CD8-positive, alpha-beta memory T cell (primary cell): Measurements from ENCODE around the gene MXD4. TPM values are rescaled to one million over a fixed set of nuclear protein-coding genes. Genes with fewer than 3 reads are reported as not detected.

Experiments used
- CTCF ChIA-PET: fragments of 350-600 bp; sonication (Branson Sonifier 250); formaldehyde crosslinking; loops from one replicate; lab custom pipeline; 2021; ENCODE audit warnings: antibody characterized with exemption; lab: Charles Lee
- POLR2A ChIA-PET: fragments of 350-600 bp; sonication (Branson Sonifier 250); formaldehyde crosslinking; loops from one replicate; lab custom pipeline; 2021; ENCODE audit warnings: antibody characterized with exemption; lab: Charles Lee
- DNase-seq, 5 donors: peaks; one replicate each; pipeline versions ENCODE4 v3.0.0 to v3.0.0-alpha.2; 2020 to 2022; ENCODE audit warnings: mixed read lengths in 1 of 5
- H3K27ac ChIP-seq: one replicate; pipeline ENCODE4 v1.7.0; 2013; ENCODE audit warnings: low read depth, mild to moderate bottlenecking, low read length, moderate library complexity
- H3K27me3 ChIP-seq: 2 replicates; pipeline ENCODE4 v1.7.0; 2013; ENCODE audit warnings: low read length, mild to moderate bottlenecking; ENCODE audit not compliant: insufficient read depth, poor library complexity, severe bottlenecking
- H3K36me3 ChIP-seq: 2 replicates; pipeline ENCODE4 v1.7.0; 2013; ENCODE audit warnings: mild to moderate bottlenecking, low read length, moderate library complexity; ENCODE audit not compliant: insufficient read depth
- H3K4me1 ChIP-seq: 2 replicates; pipeline ENCODE4 v1.7.0; 2013; ENCODE audit warnings: mild to moderate bottlenecking, low read length, moderate library complexity; ENCODE audit not compliant: insufficient read depth
- H3K4me3 ChIP-seq: 2 replicates; pipeline ENCODE4 v1.7.0; 2013; ENCODE audit warnings: mild to moderate bottlenecking, low read length
- H3K9me3 ChIP-seq: 2 replicates; pipeline ENCODE4 v1.7.0; 2013; ENCODE audit warnings: mild to moderate bottlenecking, low read length
- H3K27ac Mint-ChIP-seq, 8 donors: one replicate each; pipeline ENCODE4 v1.8.0; 2020 to 2021; ENCODE audit warnings: mixed read lengths in 8 of 8, mild to moderate bottlenecking in 6 of 8, inconsistent platforms in 3 of 8, moderate library complexity in 3 of 8
- H3K27me3 Mint-ChIP-seq, 2 donors: one replicate each; pipeline ENCODE4 v1.8.0; 2020 to 2021; ENCODE audit warnings: mixed read lengths in 2 of 2, mild to moderate bottlenecking in 1 of 2, moderate library complexity in 1 of 2
- H3K36me3 Mint-ChIP-seq, 3 donors: one replicate each; pipeline ENCODE4 v1.8.0; 2020 to 2021; ENCODE audit warnings: mixed read lengths in 3 of 3, inconsistent platforms in 1 of 3, mild to moderate bottlenecking in 1 of 3
- H3K4me1 Mint-ChIP-seq, 3 donors: one replicate each; pipeline ENCODE4 v1.8.0; 2020 to 2021; ENCODE audit warnings: mixed read lengths in 3 of 3, inconsistent platforms in 1 of 3, mild to moderate bottlenecking in 1 of 3
- H3K4me3 Mint-ChIP-seq, 7 donors: one replicate each; pipeline ENCODE4 v1.8.0; 2020 to 2021; ENCODE audit warnings: mixed read lengths in 7 of 7, mild to moderate bottlenecking in 6 of 7, moderate library complexity in 4 of 7, inconsistent platforms in 2 of 7
- H3K9me3 Mint-ChIP-seq, 5 donors: one replicate each; pipeline ENCODE4 v1.8.0; 2020 to 2022; ENCODE audit warnings: mixed read lengths in 5 of 5, mild to moderate bottlenecking in 3 of 5, moderate library complexity in 2 of 5, inconsistent platforms in 1 of 5
- polyA plus RNA-seq: library from polyadenylated mRNA; unstranded; fragments of 300-500 nt; fragmentation: Illumina TruSeq; gene quantifications from one replicate; pipeline ENCODE4 v1.2.3, GENCODE V29; 2021
- total RNA-seq, 2 experiments: library from RNA; stranded (reverse); gene quantifications; one replicate each; pipeline ENCODE4 v1.2.3, GENCODE V29; 2021

The MXD4 gene
- total and polyA plus RNA-seq, 3 experiments from 2014 or later: 10.2 to 47.2 (median 12.2) TPM

DNA sequence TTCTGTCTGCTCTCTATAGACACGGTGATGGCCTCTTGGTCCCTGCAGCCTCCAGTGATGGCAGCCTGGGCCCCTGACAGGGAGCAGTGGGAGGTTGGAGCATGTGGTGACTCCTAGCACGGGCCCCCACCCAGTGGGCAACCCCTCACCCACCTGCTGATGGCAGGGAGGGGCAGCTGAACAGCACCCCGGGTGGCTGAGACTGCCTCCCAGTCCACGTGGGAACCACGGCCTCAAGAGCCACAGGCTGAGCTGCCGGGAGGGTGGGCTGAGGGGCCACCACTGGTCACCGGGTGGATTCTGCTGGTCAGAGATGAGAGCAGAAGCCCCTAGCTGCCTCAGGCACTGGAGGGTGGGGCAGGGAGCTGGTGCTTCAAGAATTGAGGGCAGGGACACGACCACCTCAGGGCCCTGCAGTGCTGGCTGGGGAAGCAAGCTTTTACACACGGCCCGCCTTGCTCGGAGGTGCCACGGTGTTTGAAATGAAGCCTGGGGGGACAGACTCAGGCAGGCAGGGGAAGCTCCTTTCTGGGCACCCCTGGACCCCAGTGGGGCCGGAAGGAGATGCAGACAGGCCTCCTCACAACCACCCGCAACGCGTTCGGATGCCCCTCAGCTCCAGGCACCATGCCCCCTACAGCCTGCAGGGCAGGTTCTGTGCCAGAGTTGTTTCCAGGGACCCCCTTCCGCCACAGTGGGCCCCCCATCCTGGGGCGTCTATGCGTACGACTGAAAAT lies 13.7 kb downstream of the MXD4 start:
- H3K36me3 ChIP-seq: no peaks in the 10 kb centered on the region
- POLR2A ChIA-PET: no interaction called here

DNA sequence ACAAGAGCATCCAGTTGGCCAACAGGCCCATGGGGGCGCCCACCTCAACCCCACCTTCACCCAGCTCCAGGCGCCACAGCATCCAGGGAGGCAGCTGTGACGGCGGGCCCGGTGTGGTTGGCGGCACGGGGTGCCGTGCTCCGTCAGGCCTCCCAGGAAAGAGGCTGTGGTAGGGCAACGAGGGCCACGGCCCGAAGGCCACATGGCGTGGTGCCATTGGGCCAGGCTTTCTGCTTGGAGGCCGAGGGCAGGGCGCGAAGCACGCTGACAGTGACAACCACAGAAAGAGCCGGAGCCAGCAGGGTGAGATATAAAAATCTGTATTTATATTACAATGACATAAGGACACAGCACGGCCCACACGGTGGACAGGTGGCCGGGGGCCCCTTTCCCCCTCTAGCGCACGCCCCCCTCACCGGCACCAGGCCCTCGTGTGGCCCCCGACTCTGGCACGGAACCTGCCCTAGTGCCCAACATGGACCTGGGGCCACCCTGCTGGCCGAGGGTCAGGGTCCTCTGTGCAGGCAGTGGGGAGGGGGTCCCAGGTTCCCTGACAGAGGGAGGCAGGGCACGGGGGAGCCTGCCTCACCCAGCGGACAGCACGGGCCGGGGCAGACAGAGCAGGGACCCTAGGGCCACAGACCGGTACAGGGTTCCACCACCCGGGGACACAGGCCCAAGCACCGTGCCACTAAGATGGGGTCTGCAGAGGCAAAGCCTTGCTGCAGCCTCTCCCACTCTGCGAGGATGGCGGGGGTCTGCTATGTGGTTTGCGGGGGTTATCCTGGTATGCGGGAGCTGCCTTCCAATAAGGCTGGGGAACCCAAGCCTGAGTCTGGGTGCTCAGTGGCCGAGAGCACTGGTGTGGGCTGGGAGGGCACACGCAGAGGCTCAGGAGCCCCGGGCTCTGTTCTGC lies 14.5 kb downstream of the MXD4 start:
- Mint-ChIP-seq H3K4me3 (no peak overlapping the region), H3K36me3 (peaks cover 0 to 34% (median 0%) of the 10 kb centered on the region in 3 donors), H3K27ac (peak overlapping the region in 5 of 8 donors; percentile 17 to 71 (median 60)), H3K27me3 (peaks cover 0 to 2% of the 10 kb centered on the region in 2 donors), H3K4me1 (peaks cover 16 to 23% (median 22%) of the 10 kb centered on the region in 3 donors), H3K9me3 (no peaks in the 10 kb centered on the region)
- Histone ChIP-seq H3K27ac (no peak overlapping the region), H3K36me3 (no peaks in the 10 kb centered on the region), H3K4me1 (no peaks in the 10 kb centered on the region), H3K9me3 (no peaks in the 10 kb centered on the region), H3K4me3 (no peak overlapping the region), H3K27me3 (no peaks in the 10 kb centered on the region)
- ChIA-PET CTCF (no interaction called here), POLR2A (no interaction called here)
- DNase-seq: no peak

More for the DNA sequence above, 13.7 kb downstream of the MXD4 start:
- Mint-ChIP-seq H3K27ac (peak overlapping the region in 4 of 8 donors; percentile 17 to 71 (median 50)), H3K4me3 (no peak overlapping the region), H3K4me1 (peaks cover 15 to 20% (median 18%) of the 10 kb centered on the region in 3 donors), H3K36me3 (peaks cover 0 to 39% (median 3%) of the 10 kb centered on the region in 3 donors), H3K27me3 (peaks cover 0 to 2% of the 10 kb centered on the region in 2 donors), H3K9me3 (no peaks in the 10 kb centered on the region)
- DNase-seq: no peak
- Histone ChIP-seq H3K9me3 (no peaks in the 10 kb centered on the region), H3K27me3 (no peaks in the 10 kb centered on the region), H3K4me1 (no peaks in the 10 kb centered on the region), H3K4me3 (no peak overlapping the region), H3K27ac (no peak overlapping the region)
- CTCF ChIA-PET: no interaction called here

DNA sequence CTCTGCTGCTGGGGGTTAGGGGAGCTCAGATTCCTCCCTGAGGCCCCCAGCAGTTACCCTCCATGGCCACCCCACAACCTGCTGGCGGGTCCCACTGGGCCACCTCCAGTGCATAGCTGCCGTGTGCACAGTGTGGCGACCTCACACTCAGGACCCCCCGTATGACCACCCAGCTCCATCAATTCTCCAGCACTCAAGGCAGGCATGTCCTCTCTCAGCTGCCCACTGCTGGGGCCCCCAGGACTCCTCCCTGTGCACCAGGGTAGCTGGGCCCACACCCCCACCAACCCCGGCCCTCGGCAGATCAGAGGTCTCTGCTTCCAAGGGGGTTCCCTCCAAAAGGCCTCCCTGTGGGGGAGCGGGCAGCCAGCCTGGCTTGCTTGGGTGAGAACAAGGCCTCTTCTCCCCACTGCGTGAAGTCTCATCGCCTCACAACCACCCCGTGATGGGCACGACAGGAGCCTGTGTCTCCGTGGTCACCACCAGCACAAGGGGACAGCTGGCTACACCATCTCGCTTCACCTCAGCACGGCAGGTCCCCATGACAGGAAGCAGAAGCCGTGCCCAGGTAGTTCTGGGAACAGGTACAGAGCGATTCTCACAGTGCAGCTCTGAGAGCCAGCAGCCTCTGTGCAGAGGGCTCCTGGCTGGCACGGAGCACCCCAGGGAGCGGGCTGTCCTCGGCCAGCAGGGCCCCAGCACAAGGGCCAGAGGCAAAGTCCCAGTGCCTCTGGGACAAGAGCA lies 15.4 kb downstream of the MXD4 start:
- Mint-ChIP-seq H3K27me3 (peaks cover 0 to 2% of the 10 kb centered on the region in 2 donors), H3K9me3 (no peaks in the 10 kb centered on the region), H3K4me1 (peaks cover 18 to 28% (median 22%) of the 10 kb centered on the region in 3 donors), H3K27ac (peak overlapping the region in 3 of 8 donors; percentile 27 to 61 (median 45)), H3K36me3 (peaks cover 0 to 28% (median 0%) of the 10 kb centered on the region in 3 donors), H3K4me3 (no peak overlapping the region)
- H3K27ac ChIP-seq: no peak overlapping the region
- DNase-seq: no peak
- ChIA-PET POLR2A (no interaction called here), CTCF (no interaction called here)
- H3K27me3 ChIP-seq: no peaks in the 10 kb centered on the region
- H3K9me3 ChIP-seq: no peaks in the 10 kb centered on the region
- H3K4me1 ChIP-seq: no peaks in the 10 kb centered on the region
- H3K36me3 ChIP-seq: no peaks in the 10 kb centered on the region
- H3K4me3 ChIP-seq: no peak overlapping the region

DNA sequence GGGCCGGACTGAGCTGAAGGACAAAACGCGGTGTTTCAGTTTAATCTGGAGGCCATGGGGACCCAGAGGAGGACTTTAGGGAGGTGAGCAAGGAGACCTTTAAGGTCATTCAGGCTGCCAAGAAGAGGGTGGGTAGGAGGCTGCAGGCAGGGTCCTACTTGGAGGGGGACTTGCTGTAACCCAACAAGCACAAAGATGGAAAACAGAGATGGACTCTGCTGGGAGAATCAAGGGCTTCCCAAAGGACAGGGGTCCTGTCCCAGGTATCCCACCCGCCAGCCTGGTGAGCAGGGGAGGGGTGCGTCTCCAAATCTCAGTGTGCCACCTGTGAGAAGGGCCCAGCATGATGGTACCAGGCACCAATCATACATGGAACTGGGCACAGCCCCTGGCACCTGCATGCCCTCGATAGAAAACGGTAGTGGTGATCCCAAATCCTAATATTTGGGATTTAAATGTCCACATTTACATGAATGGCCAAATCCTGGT lies 16.1 kb downstream of the MXD4 start:
- H3K27me3 ChIP-seq: no peaks in the 10 kb centered on the region
- peaks cover 3% of the 10 kb centered on the region for H3K4me1 ChIP-seq
- no peaks in the 10 kb centered on the region for H3K9me3 Mint-ChIP-seq
- peaks cover 0 to 2% of the 10 kb centered on the region in 2 donors for H3K27me3 Mint-ChIP-seq
- DNase-seq: no peak
- no peak overlapping the region for H3K4me3 ChIP-seq
- peaks cover 0 to 30% (median 0%) of the 10 kb centered on the region in 3 donors for H3K36me3 Mint-ChIP-seq
- no peaks in the 10 kb centered on the region for H3K36me3 ChIP-seq
- peak overlapping the region in 7 of 8 donors; percentile 20 to 96 (median 69) for H3K27ac Mint-ChIP-seq
- peaks cover 23 to 35% (median 26%) of the 10 kb centered on the region in 3 donors for H3K4me1 Mint-ChIP-seq
- CTCF ChIA-PET: no interaction called here
- peak overlapping the region in 1 of 7 donors; percentile 45 for H3K4me3 Mint-ChIP-seq
- POLR2A ChIA-PET: no interaction called here
- H3K9me3 ChIP-seq: no peaks in the 10 kb centered on the region
- H3K27ac ChIP-seq: no peak overlapping the region

DNA sequence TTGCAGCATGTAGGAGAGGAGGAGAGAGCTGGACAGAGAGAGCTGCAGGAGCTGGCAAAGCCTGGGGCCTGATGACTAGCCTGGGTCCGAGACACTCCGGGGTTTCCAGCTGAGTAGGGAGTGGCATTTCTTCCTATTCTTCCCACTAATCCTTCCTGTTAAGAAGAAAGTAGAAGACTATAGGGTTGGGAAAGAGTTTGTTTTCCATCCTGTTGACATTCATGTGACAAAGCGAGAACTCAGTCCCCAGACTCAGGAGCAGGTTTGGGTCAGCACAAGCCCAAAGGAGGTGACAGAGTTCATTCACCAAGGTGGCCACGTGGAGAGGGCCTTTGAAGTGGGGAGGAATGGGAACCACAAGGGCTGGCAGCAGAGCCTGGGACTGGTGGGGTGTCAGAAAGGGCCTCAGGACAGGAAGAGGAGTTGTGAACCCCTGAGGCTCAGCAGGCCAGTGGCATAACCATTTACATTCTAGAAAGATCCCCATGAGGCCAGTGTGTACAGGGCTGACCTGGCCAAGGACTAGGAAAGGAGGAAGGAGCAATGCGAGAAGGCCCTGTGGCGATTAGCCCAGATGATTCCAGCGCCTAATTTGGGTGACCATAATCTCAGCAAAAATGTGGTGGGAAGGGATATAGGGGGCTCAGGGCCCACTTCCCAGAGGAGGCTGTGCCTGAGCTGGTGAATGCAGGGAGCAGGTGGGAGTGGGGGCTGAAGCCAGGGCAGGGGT lies 16.7 kb downstream of the MXD4 start:
- H3K36me3 Mint-ChIP-seq: peaks cover 0 to 32% (median 0%) of the 10 kb centered on the region in 3 donors

DNA sequence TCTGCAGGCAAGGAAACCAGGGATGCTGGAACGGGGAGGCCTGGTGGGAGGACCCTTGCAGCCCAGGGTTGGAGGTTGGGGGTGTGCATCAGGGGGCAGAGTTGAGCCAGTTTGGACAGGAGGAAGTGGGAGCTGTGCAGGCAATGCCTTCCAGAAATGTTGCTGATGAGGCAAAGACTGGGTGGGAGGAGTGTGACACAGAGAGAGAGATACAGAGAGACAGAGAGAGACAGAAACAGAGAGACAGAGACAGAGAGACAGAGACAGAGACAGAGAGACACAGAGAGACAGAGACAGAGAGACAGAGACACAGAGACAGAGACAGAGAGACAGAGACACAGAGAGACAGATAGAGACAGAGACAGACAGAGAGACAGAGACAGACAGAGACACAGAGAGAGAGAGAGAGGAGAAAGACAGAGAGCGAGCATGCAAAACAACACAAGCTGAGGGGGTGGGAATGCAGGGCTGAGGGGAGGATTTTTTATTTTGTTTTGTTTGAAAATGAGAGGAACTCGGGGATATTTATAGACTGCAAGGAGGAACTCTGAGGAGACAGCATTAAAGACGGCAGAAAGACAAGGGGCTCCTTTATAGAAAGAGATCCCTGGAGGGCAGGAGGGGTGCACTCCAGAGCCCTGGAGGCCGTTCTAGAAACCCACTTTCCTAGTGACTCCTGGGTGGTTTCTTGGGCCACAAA lies 18.1 kb downstream of the MXD4 start:
- no peak for DNase-seq
- peak overlapping the region in 1 of 7 donors; percentile 41 for H3K4me3 Mint-ChIP-seq
- no peaks in the 10 kb centered on the region for H3K27me3 ChIP-seq
- H3K4me1 Mint-ChIP-seq: peaks cover 41 to 53% (median 44%) of the 10 kb centered on the region in 3 donors
- H3K36me3 ChIP-seq: no peaks in the 10 kb centered on the region
- H3K4me3 ChIP-seq: no peak overlapping the region
- peaks cover 0 to 2% of the 10 kb centered on the region in 2 donors for H3K27me3 Mint-ChIP-seq
- ChIA-PET POLR2A (interaction anchor here (1.1 kb wide), 1 partner anchor 18 kb away, joined by 3 read pairs; the partner anchor contains the start of gene MXD4), CTCF (no interaction called here)
- no peak overlapping the region for H3K27ac ChIP-seq
- H3K4me1 ChIP-seq: peaks cover 21% of the 10 kb centered on the region
- H3K9me3 ChIP-seq: no peaks in the 10 kb centered on the region
- no peaks in the 10 kb centered on the region for H3K9me3 Mint-ChIP-seq
- H3K27ac Mint-ChIP-seq: peak overlapping the region; percentile 25 to 90 (median 72)
- peaks cover 0 to 30% (median 4%) of the 10 kb centered on the region in 3 donors for H3K36me3 Mint-ChIP-seq

More for the DNA sequence above, 16.7 kb downstream of the MXD4 start:
- H3K27ac Mint-ChIP-seq: peak overlapping the region; percentile 20 to 96 (median 69)
- no peaks in the 10 kb centered on the region for H3K9me3 ChIP-seq
- POLR2A ChIA-PET: interaction anchor here (1.1 kb wide), 1 partner anchor 17 kb away, joined by 3 read pairs; the partner anchor contains the start of gene MXD4
- DNase-seq: no peak
- no peaks in the 10 kb centered on the region for H3K36me3 ChIP-seq
- H3K4me1 Mint-ChIP-seq: peaks cover 29 to 41% (median 32%) of the 10 kb centered on the region in 3 donors
- H3K4me1 ChIP-seq: peaks cover 9% of the 10 kb centered on the region
- no peak overlapping the region for H3K4me3 ChIP-seq
- H3K27me3 ChIP-seq: no peaks in the 10 kb centered on the region
- H3K4me3 Mint-ChIP-seq: peak overlapping the region in 1 of 7 donors; percentile 45
- H3K27me3 Mint-ChIP-seq: peaks cover 0 to 2% of the 10 kb centered on the region in 2 donors
- CTCF ChIA-PET: no interaction called here
- no peaks in the 10 kb centered on the region for H3K9me3 Mint-ChIP-seq
- no peak overlapping the region for H3K27ac ChIP-seq
